ENCODE results near the gene PERCC1.
"Not testable (repeated sequence)": the region's sequence is repeated elsewhere in the genome, so short reads cannot be mapped to it uniquely, and the experiment has no call there.

The PERCC1 gene

DNA sequence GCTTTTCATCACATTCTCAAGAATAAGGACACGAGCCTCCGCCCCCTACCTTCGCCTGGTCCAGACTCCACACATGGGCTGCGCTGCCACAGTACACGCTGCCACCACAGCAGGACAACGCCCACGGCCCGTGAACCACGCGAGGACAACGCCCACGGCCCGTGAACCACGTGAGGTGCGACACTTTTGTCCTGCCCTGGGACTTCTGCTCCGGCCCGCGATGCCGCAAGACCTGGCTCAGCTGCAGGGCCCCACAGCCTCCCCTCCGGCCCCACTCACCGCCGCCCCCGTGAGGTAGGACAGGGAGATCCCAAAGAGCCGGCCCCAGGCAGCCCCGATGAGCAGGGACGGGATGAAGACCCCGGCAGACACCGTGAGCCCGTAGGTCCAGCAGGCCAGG lies 19.3 kb downstream of the PERCC1 start:
- no peak for DNase-seq (ENCODE audit: low spot score)

DNA sequence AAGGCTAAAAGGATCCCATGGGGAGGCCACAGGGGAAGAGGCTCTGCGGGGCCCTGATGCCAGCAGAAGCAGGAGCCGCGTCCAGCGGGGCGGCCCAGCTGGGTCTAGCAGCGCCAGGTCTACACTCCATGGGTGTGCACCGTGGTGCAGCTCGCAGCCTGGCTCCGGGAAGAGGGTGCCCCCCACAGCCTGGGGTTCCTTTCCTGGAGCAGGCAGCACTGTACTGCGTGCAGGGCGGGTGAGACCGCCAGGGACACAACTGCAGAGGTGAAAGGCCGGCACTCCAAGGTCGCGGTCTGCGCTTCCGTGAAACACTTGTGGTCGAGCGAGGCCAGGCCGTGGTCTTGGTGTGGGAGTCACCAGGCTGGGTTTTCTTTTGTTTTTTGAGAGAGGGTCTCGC lies 20.0 kb downstream of the PERCC1 start:
- no peak for DNase-seq (ENCODE audit: low spot score)

DNA sequence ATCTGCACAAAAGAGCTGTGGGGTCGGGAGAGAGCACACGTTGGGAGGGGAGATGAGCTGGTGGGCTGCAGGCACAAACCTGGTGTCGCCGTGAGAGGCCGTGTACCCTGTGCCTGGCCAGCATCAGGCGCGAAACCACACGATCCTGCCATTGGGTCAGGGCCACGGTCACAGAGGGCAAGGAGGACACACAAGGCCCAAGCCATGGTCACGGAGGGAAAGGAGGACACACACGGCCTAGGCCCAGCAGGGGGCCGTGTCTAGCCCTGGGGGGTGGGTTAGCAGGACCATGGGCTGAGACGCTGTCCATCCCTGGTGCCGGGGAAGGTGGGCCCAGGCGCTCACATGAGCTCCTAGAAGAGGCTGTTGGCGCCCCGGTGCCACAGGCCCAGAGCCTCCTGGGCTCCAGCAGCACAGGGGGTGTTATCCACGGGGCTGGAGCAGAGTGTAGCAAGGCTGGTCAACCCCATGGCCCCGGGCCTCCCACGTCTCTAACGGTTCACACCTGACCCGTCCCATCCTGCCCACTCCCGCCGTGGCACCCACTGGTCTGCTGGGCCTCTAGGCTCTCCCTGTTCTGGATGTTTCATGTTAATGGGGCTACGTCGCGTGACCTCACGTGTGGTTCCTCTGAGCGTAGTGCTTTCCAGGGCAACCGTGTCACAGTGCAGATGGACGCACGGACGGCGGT lies 21.0 kb downstream of the PERCC1 start:
- DNase-seq (ENCODE audit: low spot score) = no peak

DNA sequence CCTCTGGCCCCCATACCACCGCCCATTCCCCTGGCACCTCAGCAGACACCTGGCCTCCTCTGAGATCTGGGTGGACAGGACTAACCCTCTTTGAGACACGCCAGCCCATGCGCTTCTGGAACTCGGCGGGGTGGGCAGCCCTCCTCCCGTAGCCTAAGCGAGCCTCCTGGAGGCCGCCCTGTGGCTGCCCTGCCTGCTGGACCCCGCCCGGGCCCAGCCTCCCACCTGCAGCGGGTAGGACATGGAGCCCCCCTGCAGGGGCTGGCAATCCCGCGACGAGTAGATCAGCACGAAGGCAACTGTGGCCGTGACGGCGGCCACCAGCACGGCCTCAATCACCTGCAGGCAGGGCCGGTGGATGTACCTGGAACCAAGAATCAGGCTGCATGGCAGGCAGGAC lies 21.7 kb downstream of the PERCC1 start:
- no peak for DNase-seq (ENCODE audit: low spot score)

DNA sequence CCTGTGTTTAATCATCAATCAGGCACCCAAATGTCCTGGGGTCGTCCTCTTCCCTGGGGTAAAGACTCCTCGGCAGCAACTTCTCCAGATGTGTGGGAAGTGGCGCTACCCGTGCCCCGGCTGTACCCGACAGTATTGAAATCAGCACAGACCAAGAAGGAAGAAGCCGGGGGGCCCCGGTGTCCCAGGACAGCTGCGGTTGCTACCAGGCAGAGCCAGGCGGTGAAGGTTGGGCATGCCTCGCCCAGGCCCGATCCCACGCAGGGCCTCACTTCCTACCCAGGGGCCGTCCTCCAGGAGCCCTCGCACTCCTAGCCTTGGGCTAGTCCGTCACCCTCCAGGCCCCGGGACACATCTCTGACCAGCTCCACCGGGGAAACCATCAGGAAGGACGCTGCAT lies 22.4 kb downstream of the PERCC1 start:
- DNase-seq (ENCODE audit: low spot score) = no peak

DNA sequence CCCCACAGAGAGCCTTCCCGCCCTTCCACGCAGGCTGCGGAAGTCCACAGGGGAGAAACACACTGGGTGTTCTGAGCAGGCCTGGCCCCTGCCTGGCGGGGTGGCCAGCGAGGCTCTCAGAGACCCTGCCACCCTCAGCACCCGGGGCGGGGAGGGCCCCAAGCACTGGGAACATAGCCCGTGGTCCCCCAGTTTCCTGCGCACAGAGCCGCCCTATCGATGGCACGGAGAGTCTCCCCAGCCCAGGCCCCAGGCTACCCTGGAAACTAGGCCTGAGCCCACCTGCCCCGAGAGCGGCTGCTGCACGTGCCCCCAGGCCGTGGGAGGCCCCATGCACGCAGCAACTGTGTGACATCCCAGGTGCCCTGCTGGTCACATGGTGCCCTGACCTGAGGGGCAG lies 23.7 kb downstream of the PERCC1 start:
- no peak for DNase-seq (ENCODE audit: low spot score)

DNA sequence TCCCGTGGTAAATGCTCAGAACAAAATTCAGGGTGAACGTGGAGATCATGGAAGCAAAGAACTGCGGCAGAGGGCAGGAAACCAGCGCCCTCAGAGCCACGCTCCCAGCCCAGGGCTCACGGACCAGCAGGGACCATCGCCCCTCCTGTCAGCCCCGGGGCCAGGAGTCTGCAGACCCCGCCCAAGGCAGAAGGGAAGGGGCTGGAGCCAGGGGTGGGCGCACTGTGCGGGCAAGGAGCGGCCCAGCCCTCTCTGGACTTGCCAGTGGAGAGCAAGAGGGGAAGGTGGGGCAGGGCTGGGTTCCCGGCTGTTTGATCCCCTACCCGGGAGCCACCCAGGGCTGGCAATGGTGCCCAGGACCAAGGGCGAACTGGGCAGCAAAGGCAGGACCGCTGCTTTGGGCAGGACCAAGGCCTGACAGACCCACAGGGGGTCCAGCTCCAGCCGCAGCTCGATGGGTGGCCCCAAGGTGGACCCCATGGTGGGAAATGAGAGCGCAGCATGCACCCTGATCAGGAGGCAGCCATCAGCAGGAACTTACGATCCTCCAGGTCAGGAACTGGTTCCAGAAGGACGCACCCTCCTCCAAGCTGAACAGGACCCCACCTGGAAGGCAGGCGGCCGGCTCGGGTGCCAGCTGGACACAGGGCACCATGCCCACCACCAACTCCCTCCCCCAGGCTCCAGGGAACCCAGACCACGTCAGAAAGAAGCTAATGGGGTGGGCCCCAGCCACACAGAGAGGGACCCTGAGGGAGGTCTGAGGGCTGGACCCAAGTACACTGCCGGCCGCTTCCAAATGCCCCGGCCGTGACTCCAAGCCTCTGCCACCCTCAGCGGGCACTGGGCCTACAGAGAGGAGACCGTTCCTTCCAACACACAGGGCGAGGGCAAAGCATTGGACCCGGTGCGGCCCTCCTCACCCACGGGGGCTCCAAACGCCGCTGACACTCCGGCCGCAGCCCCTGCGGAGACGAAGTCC lies 24.6 kb downstream of the PERCC1 start:
- no peak for DNase-seq (ENCODE audit: low spot score)

DNA sequence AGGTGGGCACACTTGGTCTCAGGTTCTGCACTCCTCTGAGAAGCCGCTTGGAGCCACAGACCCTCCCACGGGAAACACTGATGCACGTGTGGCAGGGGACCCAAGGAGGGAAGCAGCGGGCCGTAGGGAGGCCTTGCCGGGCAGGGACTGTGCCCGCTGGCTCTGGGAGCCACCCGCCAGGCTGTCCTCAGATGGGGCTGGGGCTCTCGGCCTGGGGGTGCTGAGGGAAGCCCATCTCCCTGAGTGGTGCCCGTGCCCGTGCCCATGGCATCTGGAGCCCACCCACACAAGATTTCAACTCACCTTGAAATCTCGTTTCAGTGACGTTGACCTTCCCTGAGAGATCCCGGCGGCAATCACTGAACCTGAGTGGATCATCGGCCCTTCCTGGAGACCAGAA lies 26.1 kb downstream of the PERCC1 start:
- DNase-seq (ENCODE audit: low spot score) = no peak

DNA sequence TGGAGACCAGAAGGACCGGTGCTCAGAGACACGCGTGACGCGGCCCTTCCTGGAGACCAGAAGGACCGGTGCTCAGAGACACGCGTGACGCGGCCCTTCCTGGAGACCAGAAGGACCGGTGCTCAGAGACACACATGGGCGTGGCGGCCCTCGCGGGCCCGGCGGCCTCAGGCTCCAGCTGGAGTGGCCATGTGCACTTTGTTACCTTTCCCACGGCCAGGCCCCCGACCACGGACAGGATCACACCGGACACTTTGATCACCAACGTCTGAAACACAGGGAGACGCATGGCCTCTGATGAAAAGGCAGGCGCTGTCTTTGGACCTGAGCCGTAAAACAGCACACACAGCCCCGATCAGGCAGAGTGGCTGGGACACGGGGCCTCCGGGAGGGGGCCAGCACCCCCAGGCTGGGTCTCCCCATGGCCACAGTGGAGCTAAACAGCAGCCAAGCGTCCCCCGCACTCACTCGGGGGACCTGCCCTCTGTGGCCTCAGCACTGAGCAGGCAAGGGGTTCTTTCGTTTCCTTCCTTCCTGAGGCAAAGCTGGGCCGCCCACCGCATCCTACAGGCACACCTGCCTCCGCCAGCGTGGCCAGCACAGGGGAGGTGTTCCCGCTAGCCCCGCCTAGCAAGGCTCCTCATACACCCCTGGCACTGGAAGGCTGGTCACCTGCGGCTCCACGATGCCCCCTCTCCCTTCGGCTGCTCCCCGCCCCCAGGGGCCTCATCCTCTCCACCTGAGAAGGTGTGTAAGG lies 26.8 kb downstream of the PERCC1 start:
- no peak for DNase-seq (ENCODE audit: low spot score)

DNA sequence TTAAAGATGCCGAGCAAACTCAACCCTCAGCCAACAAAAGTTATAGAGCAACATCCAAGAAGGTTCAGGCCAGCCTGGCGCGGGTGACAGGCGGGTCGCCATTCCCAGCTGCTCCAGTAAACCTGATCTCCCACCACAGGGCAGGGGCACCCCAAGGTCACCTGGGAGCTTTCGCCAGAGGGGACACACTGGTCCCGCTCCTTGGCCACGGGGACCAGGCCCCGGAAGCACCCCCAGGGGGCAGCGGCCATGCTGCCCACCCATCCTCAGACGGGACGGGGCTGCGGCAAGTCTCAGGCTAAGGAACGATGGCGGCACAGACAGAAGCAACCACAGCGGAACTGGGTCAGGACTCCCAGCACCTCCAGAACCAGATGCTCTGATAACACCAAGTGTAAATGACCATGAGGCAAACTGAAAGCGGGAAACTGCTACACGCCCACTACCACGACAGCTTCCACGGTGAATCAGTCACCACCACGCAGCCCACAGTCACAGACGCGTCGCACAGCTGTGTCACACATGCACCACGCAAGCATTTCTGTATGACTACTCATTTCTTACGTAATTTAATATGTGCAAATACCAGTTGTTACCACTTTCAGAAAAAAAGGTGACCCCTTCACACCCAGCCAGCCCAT lies 27.6 kb downstream of the PERCC1 start:
- DNase-seq (ENCODE audit: low spot score) = no peak

DNA sequence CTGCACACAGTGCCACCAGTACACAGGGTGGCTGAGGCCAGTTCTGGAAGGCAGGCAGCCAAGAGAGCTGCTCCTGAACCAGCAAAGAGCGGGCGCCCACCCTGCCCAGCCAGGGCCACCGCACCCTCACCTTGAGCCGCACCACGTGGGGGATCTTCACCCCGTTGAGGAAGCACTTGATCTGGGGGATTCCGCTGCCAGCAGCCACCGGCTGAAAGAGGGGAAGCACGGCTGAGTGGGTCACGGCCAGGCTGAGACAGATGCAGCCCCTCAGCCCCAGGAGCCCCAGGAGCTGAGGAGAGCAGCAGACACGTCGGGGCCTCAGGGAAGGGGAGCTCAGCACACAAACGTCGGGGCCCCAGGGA lies 28.1 kb downstream of the PERCC1 start:
- DNase-seq (ENCODE audit: low spot score) = no peak

DNA sequence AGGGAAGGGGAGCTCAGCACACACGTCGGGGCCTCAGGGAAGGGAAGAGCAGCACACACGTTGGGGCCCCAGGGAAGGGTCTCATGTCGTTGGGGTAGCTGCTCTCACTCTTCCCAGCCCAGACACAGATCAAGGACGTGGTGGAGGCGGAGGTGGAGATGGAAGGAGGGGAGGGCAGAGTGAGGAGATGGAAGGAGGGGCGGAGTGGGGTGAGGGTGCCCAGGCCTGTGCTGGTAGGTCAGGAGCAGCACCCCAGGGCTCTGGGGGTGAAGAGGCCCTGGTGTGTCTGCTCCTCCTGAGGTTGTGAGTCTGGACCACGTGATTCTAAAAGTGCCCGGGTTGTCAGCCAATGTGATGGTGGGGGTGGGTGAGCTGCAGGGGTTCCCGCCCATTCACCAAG lies 29.1 kb downstream of the PERCC1 start:
- no peak for DNase-seq (ENCODE audit: low spot score)

DNA sequence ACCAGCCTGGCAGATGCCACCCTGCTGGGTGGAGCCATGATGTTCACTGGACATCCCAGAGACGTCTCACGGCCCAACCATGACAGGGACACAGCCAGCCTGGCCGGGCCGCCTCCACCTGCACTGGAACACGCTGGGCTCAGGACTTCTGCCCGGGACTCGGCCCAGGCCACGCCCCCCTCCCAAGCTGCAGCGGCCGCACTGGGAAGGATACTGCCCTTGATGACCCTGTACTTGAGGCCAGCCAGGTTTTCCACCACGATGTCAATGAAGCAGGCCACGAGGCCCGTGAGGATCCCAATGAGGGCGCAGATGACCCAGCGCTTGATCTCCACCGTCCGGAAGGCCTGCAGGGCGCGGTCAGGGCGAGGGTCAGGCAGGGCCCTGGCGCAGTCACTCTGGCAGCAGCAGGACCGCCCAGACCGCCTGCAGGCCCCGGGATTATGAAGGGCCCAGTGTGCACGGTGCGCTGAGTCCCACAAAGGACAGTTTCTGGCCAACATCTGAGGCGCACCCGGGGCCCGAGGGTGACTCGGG lies 29.8 kb downstream of the PERCC1 start:
- no peak for DNase-seq (ENCODE audit: low spot score)

DNA sequence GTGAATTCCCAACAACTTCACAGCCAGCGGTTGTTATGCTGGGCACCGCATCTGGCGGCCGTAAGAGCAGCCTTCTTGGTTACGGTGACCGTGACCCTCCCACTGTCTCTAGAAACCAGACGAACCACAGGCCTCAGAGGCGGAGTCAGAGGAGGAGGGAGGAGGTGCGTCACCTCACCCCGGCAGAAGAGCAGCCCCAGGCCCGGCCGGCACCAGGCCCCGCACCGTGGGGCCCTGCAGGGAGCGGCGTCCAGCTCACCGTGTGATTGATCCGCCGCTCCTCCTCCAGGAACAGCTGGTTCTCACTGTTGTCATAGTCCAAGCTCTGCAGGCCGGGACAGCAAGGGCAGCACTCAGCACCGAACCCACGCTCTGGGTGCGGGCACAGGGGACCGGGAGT lies 30.3 kb downstream of the PERCC1 start:
- DNase-seq (ENCODE audit: low spot score) = no peak

DNA sequence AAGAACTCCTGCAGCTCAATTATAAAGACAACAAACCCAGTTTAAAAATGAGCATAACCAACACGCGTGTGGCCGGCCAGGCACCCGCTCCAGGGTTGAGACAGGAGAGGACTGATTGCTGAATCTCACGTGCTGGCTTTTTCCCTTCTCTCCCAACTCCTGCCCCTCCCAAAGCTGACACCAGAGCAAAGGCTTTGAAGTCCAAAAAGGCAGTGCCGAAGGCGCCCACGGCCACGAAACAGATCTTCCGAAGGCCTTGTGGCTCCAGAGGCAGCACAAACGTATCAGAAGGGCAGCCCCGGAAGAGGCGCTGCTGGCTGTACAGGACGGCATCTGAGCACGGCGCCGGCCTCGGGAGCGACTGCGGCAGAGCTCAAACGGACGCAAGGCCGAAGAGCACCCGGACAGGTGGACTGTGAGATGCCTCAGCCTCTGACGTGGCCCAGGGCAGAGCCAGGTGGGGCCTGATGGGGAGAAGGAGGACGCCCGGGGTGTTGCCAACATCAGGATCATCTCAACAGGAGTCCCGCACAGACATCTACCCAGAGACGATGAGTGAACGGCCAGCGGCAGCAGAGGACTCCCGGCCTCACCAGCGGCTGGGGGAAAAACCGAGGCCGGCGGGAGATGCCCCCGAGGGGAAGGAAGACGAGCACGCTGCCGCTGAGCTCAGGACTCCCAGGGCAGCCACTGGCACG lies 33.5 kb downstream of the PERCC1 start:
- no peak for DNase-seq (ENCODE audit: low spot score)

DNA sequence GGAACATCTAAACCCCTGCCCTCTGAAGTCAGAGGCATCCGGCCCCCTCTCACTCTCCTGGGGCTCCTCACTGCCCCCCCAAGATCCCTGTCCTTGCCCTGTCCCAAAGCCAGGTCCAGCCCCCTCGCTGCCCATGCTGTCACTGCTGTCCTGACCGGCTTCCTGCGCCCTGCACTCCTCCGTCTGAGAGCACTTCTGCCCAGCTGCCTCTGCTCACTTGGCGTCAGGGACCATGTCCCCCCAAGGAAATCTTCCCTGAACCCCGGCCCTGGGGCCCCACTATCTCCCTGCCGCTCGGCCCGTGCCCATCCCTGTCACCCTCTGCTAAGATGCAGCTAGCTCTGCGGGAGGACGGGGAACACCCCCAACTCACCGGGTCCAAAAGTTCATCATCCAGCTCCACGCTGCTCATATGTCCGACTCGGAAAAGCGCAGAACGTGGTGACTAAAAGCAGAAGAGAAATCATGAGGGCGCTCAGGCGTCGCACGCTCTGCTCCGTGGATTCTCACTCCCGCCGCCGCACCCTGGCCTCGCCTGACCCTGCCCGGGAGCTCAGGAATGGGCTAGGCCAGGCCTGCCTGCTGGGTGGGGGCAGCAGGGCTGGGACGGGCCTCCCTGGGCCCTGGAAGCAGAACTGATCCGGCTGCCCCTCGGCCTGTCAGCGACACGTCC lies 34.2 kb downstream of the PERCC1 start:
- no peak for DNase-seq (ENCODE audit: low spot score)

DNA sequence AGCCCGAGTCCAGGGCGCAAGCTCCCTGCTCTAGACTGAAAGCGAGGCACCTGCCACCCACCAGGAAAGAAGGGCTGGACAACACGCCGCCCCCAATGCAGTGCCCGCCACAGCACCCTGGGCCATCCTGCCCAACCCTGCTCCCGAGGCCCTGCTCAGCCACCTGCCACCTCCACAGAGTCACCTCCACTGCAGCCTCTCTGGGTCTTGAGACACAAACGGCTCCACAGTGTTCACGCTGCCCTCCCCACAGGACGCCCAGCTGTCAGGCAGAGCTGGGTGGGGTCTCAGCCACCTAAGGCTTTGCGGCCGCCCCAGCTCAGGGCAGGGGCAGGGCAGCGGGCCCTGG lies 34.7 kb downstream of the PERCC1 start:
- DNase-seq (ENCODE audit: low spot score) = no peak

DNA sequence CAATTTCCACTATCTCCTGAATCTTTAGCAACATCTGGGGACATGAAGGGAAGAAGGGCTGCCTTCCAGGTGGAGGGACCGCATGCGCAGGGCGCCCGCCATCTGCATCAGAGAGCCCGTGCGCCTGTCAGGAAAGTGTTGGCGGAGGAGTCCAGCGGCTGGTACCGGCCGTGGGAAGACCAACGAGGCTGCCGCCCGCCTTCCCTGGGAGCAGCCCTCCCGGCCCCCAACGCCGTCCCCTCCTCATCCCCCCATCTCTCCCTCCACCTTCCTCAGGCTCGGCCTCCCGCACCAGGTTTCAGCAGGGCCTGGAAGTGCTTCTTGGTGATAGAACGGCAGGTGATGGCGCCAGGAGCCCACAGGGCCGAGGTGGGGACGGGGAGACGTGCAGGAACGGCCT lies 35.2 kb downstream of the PERCC1 start:
- no peak for DNase-seq (ENCODE audit: low spot score)

DNA sequence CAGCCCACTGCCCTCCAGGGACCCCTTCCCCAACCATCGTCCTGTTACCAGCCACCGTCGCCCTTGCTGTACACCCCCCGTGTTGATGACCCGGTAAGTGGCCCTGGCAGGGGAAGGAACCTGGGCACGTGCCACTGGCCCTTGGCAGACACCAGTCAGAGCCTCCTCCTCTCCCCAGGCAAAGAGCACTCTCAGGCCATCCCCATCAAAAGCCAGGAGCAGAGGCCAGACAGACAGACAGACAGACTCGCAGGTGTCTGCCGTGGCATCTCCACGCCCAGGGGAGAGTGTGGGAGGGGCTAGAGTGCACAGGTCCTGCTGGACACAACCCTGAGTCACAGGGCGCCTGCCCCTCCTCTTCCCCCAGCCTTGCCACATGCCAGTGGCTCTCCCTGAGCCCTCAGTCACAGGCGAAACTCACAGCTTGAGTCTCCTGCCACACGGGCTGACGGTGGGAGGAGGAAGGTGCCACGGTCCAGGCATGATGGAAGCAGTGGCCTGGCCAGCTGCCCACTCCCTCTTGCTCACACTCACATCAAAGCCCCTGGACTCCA lies 36.2 kb downstream of the PERCC1 start:
- DNase-seq (ENCODE audit: low spot score) = no peak

DNA sequence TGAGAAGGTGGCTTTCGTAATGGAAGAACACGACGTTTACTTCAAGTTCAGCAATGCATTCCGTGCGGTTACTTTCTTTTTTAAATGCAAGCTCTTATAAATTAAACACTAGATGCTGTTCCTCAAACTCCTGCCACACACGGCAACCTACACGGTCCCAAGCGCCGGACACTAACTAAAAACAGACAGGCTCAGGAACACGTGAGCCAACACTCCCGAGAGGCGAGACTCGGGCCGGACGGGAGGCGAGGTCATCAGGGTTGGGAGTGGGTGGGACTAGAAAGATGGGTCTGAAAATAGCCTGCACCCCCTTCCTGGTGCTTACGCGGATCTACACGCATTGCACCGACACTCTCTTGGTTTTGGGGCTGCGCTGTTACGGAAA lies 37.5 kb downstream of the PERCC1 start:
- no peak for DNase-seq (ENCODE audit: low spot score)

DNA sequence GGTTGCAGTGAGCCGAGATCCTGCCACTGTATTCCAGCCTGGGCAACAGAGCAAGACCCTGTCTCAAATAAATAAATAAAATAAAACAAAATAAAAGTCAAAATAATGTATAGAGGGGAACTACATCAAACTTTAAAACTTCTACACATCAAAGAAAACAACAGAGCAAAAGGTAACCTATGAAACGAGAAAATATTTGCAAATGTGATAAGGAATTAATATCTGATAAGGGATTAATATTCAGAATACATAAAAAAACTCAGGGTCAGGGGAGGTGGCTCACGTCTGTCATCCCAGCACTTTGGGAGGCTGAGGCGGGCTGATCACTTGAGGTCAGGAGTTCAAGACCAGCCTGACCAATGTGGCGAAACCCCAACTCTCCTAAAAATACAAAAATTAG lies 38.3 kb downstream of the PERCC1 start:
- not testable (repeated sequence) for DNase-seq (ENCODE audit: low spot score)
